K562 (cell line): ENCODE measurements around the gene B3GALT4. TPM values are rescaled to one million over a fixed set of nuclear protein-coding genes. Genes with fewer than 3 reads are reported as not detected.
A peak's percentile ranks its signal among the peaks of the same experiment; 100 is the strongest.

Source experiments
- ARID2 ChIP-seq: fragments of 450-650 bp; IDR thresholded peaks from 2 replicates; pipeline ENCODE4 v1.6.1; 2017; ENCODE audit warnings: antibody characterized with exemption, mild to moderate bottlenecking
- ESRRA ChIP-seq: fragments of 450-650 bp; IDR thresholded peaks from 2 replicates; pipeline ENCODE4 v1.6.1; 2014; ENCODE audit warnings: low read depth, mild to moderate bottlenecking, moderate library complexity, borderline replicate concordance
- ETV1 ChIP-seq: fragments of 450-650 bp; conservative IDR thresholded peaks from 2 replicates; pipeline ENCODE4 v1.6.1; 2016; ENCODE audit warnings: missing genetic modification characterization, control low read depth, low read depth, missing compliant biosample characterization
- GABPB1 ChIP-seq: sonication (generic); formaldehyde crosslinking; IDR thresholded peaks from 2 replicates; pipeline ENCODE4 v1.8.0; 2022; ENCODE audit warnings: mild to moderate bottlenecking, missing genetic modification reagents
- HDAC2 ChIP-seq: fragments of 450-650 bp; IDR thresholded peaks from 2 replicates; pipeline ENCODE4 v1.6.1; 2016; ENCODE audit warnings: mild to moderate bottlenecking
- HSF4 ChIP-seq: fragments of 250-450 bp; sonication (Bioruptor Pico); IDR thresholded peaks from 2 replicates; pipeline ENCODE4 v2.1.2; 2022; ENCODE audit warnings: mild to moderate bottlenecking, moderate library complexity, borderline replicate concordance
- MAFK ChIP-seq: IDR thresholded peaks from 2 replicates; pipeline ENCODE4 v1.6.1; 2011; ENCODE audit warnings: low read length, improper control_type of control experiment
- NCOA6 ChIP-seq: fragments of 450-650 bp; IDR thresholded peaks from 2 replicates; pipeline ENCODE4 v1.6.1; 2017; ENCODE audit warnings: mild to moderate bottlenecking
- NFRKB ChIP-seq: fragments of 450-650 bp; IDR thresholded peaks from 2 replicates; pipeline ENCODE4 v1.6.1; 2016; ENCODE audit warnings: low read depth
- NONO ChIP-seq, 2 experiments: fragments of 200-400 bp in 1 of 2; fragments of 450-650 bp in 1 of 2; formaldehyde crosslinking in 1 of 2; IDR thresholded peaks; 2 replicates each; pipeline ENCODE4 v1.6.1; 2017; ENCODE audit warnings: low read depth in 2 of 2, mild to moderate bottlenecking in 2 of 2, moderate library complexity in 2 of 2, low read length in 1 of 2
- POLR2AphosphoS2 ChIP-seq: IDR thresholded peaks from 2 replicates; pipeline ENCODE4 v1.6.1; 2012; ENCODE audit warnings: low read length, improper control_type of control experiment
- RFX7 ChIP-seq: fragments of 250-450 bp; sonication (Bioruptor Pico); IDR thresholded peaks from 2 replicates; pipeline ENCODE4 v1.5.1; 2021; ENCODE audit warnings: mild to moderate bottlenecking
- SMARCB1 ChIP-seq: IDR thresholded peaks from 2 replicates; pipeline ENCODE4 v1.6.1; 2011; ENCODE audit warnings: improper control_type of control experiment, low read depth; ENCODE audit not compliant: insufficient read length
- ZC3H11A ChIP-seq: IDR thresholded peaks from 2 replicates; pipeline ENCODE4 v1.6.1; 2012; ENCODE audit warnings: low read depth, low read length, improper control_type of control experiment
- ZNF311 ChIP-seq: fragments of 250-450 bp; sonication (Bioruptor Pico); IDR thresholded peaks from 2 replicates; pipeline ENCODE4 v1.4.0; 2020; ENCODE audit warnings: mild to moderate bottlenecking, moderate library complexity
- ZNF347 ChIP-seq: fragments of 450-650 bp; formaldehyde crosslinking; IDR thresholded peaks from 2 replicates; pipeline ENCODE4 v1.4.0; 2020; ENCODE audit warnings: low read depth, mild to moderate bottlenecking, moderate library complexity
- polyA plus RNA-seq, 8 experiments: library from polyadenylated mRNA; depleted of rRNA in 4 of 8; stranded (reverse) in 5 of 8; unstranded in 3 of 8; fragments of >200 nt; fragmentation: Nextera tagmentation in 2 of 8; fragmentation: Illumina TruSeq in 1 of 8; extraction: Ambion mirVana in 2 of 8; extraction: Trizol in 1 of 8; gene quantifications; 2 replicates each; pipeline versions ENCODE4 v1.2.1 to v1.2.3, GENCODE V29; 2011 to 2014; ENCODE audit warnings: inconsistent platforms in 1 of 8, missing spikeins in 1 of 8
- total RNA-seq, 7 experiments: library from RNA; depleted of rRNA in 6 of 7; stranded (reverse); fragments of >200 nt in 6 of 7; fragmentation: Illumina TruSeq in 2 of 7; extraction: Trizol in 2 of 7; gene quantifications; 2 replicates each; pipeline versions ENCODE4 v1.2.1 to v1.2.3, GENCODE V29; 2011 to 2021; ENCODE audit warnings: low replicate concordance in 1 of 7
- TF ChIP-seq, protein P1 (sequence below): sonication (generic); formaldehyde crosslinking; IDR thresholded peaks from 2 replicates; pipeline ENCODE4 v1.8.1; 2023; ENCODE audit warnings: mild to moderate bottlenecking, missing genetic modification reagents
- TF ChIP-seq, protein P2 (sequence below): IDR thresholded peaks from 2 replicates; pipeline ENCODE4 v1.6.1; 2011; ENCODE audit not compliant: insufficient read length; ENCODE audit errors: extremely low read depth
- TF ChIP-seq, protein P3 (sequence below): fragments of 250-450 bp; sonication (Bioruptor Pico); IDR thresholded peaks from 2 replicates; pipeline ENCODE4 v1.8.0; 2021; ENCODE audit warnings: moderate library complexity, mild to moderate bottlenecking, inconsistent platforms
- TF ChIP-seq, protein P4 (sequence below): fragments of 200-800 bp; sonication (Bioruptor generic); IDR thresholded peaks from 2 replicates; pipeline ENCODE4 v1.6.1; 2016; ENCODE audit warnings: missing genetic modification characterization, missing compliant biosample characterization

B3GALT4 gene
- total and polyA plus RNA-seq, 9 of the 15 experiments (the other 6 are each of a cell fraction or from before 2014, with no cell fraction given) = 0.11 to 1.3 (median 0.53) TPM; not detected in 1

DNA sequence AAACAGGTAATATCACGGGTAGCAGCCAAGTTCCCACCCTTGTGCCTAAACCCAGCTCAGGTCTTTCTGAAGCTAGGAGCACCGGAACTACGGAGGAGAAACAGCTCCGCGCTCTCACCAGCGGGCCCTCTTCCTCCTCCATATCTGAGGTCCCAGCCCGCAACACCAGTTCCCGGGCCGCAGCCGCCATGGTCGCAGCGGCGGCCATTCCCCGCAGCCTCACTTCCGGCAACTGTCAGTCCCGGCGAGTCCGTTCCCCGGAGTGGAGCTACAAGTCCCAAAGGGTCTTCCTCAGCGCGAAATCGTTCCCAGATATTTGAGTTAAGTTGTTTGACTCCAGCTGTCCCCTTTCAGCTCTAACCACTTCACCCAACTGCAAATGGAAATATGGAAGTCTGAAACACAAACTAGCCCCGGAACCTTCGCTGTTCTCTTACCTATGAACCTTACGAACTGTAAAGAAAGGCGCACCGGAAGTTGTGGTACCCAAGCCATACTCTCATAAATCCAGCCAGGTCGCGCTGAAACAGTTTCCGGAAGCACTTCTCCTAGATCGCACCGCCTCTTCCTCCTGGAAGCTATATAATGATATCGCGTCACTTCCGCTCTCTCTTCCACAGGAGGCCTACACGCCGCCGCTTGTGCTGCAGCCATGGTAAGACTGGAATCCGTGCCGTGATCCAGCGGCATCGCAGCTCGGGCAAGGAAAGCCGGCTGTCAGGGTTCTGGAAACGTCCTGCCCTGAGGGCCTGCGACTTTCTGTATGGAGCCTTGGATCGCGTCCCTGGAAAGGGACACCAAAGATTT lies 5.3 kb upstream of the B3GALT4 start, which contains the start of the genes RPS18 and VPS52 (continued):
- TF ChIP-seq HSF4 (CRISPR knock-in tag) = peak; percentile 62; the same call in 1 of the 2 replicates
- TF ChIP-seq, protein P1, sequence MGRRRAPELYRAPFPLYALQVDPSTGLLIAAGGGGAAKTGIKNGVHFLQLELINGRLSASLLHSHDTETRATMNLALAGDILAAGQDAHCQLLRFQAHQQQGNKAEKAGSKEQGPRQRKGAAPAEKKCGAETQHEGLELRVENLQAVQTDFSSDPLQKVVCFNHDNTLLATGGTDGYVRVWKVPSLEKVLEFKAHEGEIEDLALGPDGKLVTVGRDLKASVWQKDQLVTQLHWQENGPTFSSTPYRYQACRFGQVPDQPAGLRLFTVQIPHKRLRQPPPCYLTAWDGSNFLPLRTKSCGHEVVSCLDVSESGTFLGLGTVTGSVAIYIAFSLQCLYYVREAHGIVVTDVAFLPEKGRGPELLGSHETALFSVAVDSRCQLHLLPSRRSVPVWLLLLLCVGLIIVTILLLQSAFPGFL = no peak
- peak; percentile 93; the same call in 1 of the 2 replicates for TF ChIP-seq POLR2AphosphoS2
- no peak for TF ChIP-seq ZNF347 (CRISPR knock-in tag)
- TF ChIP-seq ESRRA = peak; percentile 63
- TF ChIP-seq ETV1 (tag) = peak; percentile 94
- TF ChIP-seq MAFK = peak; percentile 39
- TF ChIP-seq NCOA6 = no peak
- TF ChIP-seq RFX7 (CRISPR knock-in tag) = no peak
- peak; percentile 100 for TF ChIP-seq NFRKB
- TF ChIP-seq ZNF311 (CRISPR knock-in tag) = no peak
- TF ChIP-seq HDAC2 = peak; percentile 16; the same call in 1 of the 2 replicates
- peak; percentile 100 for TF ChIP-seq GABPB1 (CRISPR knock-in tag)
- peak; percentile 46 to 71; a peak in 3 of 4 replicates for TF ChIP-seq NONO (IDR thresholded peaks at IDR 0.05; ENCODE audit: low read depth in 2 of 2, low read length in 1 of 2)
- TF ChIP-seq ARID2 = no peak
- TF ChIP-seq, protein P2, sequence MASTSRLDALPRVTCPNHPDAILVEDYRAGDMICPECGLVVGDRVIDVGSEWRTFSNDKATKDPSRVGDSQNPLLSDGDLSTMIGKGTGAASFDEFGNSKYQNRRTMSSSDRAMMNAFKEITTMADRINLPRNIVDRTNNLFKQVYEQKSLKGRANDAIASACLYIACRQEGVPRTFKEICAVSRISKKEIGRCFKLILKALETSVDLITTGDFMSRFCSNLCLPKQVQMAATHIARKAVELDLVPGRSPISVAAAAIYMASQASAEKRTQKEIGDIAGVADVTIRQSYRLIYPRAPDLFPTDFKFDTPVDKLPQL = peak; percentile 59
- no peak for TF ChIP-seq SMARCB1
- no peak for TF ChIP-seq ZC3H11A
- TF ChIP-seq, protein P3, sequence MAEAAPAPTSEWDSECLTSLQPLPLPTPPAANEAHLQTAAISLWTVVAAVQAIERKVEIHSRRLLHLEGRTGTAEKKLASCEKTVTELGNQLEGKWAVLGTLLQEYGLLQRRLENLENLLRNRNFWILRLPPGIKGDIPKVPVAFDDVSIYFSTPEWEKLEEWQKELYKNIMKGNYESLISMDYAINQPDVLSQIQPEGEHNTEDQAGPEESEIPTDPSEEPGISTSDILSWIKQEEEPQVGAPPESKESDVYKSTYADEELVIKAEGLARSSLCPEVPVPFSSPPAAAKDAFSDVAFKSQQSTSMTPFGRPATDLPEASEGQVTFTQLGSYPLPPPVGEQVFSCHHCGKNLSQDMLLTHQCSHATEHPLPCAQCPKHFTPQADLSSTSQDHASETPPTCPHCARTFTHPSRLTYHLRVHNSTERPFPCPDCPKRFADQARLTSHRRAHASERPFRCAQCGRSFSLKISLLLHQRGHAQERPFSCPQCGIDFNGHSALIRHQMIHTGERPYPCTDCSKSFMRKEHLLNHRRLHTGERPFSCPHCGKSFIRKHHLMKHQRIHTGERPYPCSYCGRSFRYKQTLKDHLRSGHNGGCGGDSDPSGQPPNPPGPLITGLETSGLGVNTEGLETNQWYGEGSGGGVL = no peak
- TF ChIP-seq, protein P4, sequence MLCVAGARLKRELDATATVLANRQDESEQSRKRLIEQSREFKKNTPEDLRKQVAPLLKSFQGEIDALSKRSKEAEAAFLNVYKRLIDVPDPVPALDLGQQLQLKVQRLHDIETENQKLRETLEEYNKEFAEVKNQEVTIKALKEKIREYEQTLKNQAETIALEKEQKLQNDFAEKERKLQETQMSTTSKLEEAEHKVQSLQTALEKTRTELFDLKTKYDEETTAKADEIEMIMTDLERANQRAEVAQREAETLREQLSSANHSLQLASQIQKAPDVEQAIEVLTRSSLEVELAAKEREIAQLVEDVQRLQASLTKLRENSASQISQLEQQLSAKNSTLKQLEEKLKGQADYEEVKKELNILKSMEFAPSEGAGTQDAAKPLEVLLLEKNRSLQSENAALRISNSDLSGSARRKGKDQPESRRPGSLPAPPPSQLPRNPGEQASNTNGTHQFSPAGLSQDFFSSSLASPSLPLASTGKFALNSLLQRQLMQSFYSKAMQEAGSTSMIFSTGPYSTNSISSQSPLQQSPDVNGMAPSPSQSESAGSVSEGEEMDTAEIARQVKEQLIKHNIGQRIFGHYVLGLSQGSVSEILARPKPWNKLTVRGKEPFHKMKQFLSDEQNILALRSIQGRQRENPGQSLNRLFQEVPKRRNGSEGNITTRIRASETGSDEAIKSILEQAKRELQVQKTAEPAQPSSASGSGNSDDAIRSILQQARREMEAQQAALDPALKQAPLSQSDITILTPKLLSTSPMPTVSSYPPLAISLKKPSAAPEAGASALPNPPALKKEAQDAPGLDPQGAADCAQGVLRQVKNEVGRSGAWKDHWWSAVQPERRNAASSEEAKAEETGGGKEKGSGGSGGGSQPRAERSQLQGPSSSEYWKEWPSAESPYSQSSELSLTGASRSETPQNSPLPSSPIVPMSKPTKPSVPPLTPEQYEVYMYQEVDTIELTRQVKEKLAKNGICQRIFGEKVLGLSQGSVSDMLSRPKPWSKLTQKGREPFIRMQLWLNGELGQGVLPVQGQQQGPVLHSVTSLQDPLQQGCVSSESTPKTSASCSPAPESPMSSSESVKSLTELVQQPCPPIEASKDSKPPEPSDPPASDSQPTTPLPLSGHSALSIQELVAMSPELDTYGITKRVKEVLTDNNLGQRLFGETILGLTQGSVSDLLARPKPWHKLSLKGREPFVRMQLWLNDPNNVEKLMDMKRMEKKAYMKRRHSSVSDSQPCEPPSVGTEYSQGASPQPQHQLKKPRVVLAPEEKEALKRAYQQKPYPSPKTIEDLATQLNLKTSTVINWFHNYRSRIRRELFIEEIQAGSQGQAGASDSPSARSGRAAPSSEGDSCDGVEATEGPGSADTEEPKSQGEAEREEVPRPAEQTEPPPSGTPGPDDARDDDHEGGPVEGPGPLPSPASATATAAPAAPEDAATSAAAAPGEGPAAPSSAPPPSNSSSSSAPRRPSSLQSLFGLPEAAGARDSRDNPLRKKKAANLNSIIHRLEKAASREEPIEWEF (CRISPR knock-in tag) = no peak
